Tibial nerve (tissue), 4 donors: Measurements from ENCODE around the gene RAPGEF6.

ENCODE experiments used
- CTCF ChIP-seq, 5 experiments: fragments of 200-600 bp in 3 of 5; fragments of 450-650 bp in 2 of 5; sonication (generic) in 3 of 5; IDR thresholded peaks; one replicate each; pipeline ENCODE4 v1.5.1; 2016 to 2019; ENCODE audit warnings: antibody characterized with exemption in 5 of 5, mild to moderate bottlenecking in 3 of 5, moderate library complexity in 2 of 5
- EP300 ChIP-seq, 2 donors: sonication (generic); formaldehyde crosslinking; IDR thresholded peaks; one replicate each; pipeline ENCODE4 v1.6.1; 2017; ENCODE audit warnings: antibody characterized with exemption in 2 of 2, mild to moderate bottlenecking in 1 of 2
- POLR2A ChIP-seq, 2 donors: fragments of 450-650 bp; IDR thresholded peaks; one replicate each; pipeline ENCODE4 v1.6.1; 2017; ENCODE audit warnings: antibody characterized with exemption in 2 of 2, mild to moderate bottlenecking in 2 of 2, moderate library complexity in 2 of 2

GRCh38 chr5:131481569-131481968 is 153.5 kb downstream of the RAPGEF6 start:
- TF ChIP-seq CTCF (IDR thresholded peaks at IDR 0.05) (no peak), POLR2A (IDR thresholded peaks at IDR 0.05) (no peak), EP300 (IDR thresholded peaks at IDR 0.05) (no peak)
